SH-SY5Y (cell line): ENCODE measurements around the gene PKNOX2.
A peak's percentile ranks its signal among the peaks of the same experiment; 100 is the strongest.

Experiments
- GATA2 ChIP-seq: IDR thresholded peaks from 2 replicates; pipeline ENCODE4 v1.6.1; 2011; ENCODE audit warnings: mild to moderate bottlenecking, low read depth, low read length
- GATA3 ChIP-seq: IDR thresholded peaks from 2 replicates; pipeline ENCODE4 v1.6.1; 2011; ENCODE audit warnings: low read depth, mild to moderate bottlenecking, low read length, moderate library complexity

The PKNOX2 gene

GRCh38 chr11:125175166-125175565 is 10.6 kb downstream of the PKNOX2 start:
- TF ChIP-seq GATA3 (no peak), GATA2 (no peak)

- TF ChIP-seq GATA3 (no peak), GATA2 (no peak)
Observed at GRCh38 chr11:125175896-125176575, 11.5 kb downstream of the PKNOX2 start.

GRCh38 chr11:125176866-125177265 is 12.3 kb downstream of the PKNOX2 start:
- TF ChIP-seq GATA3 = no peak
- TF ChIP-seq GATA2 = no peak

GRCh38 chr11:125177543-125177942 is 13.0 kb downstream of the PKNOX2 start:
- TF ChIP-seq GATA3 (no peak), GATA2 (no peak)

GRCh38 chr11:125179346-125179745 is 14.8 kb downstream of the PKNOX2 start:
- TF ChIP-seq GATA3 = no peak
- no peak for TF ChIP-seq GATA2

- TF ChIP-seq GATA3 = no peak
- no peak for TF ChIP-seq GATA2
Observed at GRCh38 chr11:125179895-125180294, 15.3 kb downstream of the PKNOX2 start.

GRCh38 chr11:125180413-125181305 is 16.1 kb downstream of the PKNOX2 start:
- TF ChIP-seq GATA2 (no peak), GATA3 (no peak)

- no peak for TF ChIP-seq GATA2
- TF ChIP-seq GATA3 = no peak
Observed at GRCh38 chr11:125182573-125182972, 18.0 kb downstream of the PKNOX2 start.

GRCh38 chr11:125183641-125184040 is 19.1 kb downstream of the PKNOX2 start:
- TF ChIP-seq GATA2 (no peak), GATA3 (no peak)

GRCh38 chr11:125188021-125188420 is 23.5 kb downstream of the PKNOX2 start:
- no peak for TF ChIP-seq GATA3
- TF ChIP-seq GATA2 = no peak

- no peak for TF ChIP-seq GATA2
- TF ChIP-seq GATA3 = no peak
Observed at GRCh38 chr11:125190566-125190965, 26.0 kb downstream of the PKNOX2 start.

- TF ChIP-seq GATA2 (peak; percentile 53; the same call in 1 of the 2 replicates), GATA3 (no peak)
Observed at GRCh38 chr11:125192183-125192582, 27.6 kb downstream of the PKNOX2 start.

- TF ChIP-seq GATA2 (no peak), GATA3 (no peak)
Observed at GRCh38 chr11:125192717-125193415, 28.3 kb downstream of the PKNOX2 start.

- TF ChIP-seq GATA2 (no peak), GATA3 (no peak)
Observed at GRCh38 chr11:125193416-125193726, 28.8 kb downstream of the PKNOX2 start.
